NCI-H82 treated with DMSO at 0.1 percent for 48 hours (cell line): ENCODE results near the gene STAG1.
"Not testable (repeated sequence)": the region's sequence is repeated elsewhere in the genome, so short reads cannot be mapped to it uniquely, and the experiment has no call there.

ENCODE experiments used
- DNase-seq: peaks from one replicate; lab custom pipeline; 2025; ENCODE audit not compliant: unreplicated experiment; lab: John Stamatoyannopoulos, UW

STAG1 gene

DNA sequence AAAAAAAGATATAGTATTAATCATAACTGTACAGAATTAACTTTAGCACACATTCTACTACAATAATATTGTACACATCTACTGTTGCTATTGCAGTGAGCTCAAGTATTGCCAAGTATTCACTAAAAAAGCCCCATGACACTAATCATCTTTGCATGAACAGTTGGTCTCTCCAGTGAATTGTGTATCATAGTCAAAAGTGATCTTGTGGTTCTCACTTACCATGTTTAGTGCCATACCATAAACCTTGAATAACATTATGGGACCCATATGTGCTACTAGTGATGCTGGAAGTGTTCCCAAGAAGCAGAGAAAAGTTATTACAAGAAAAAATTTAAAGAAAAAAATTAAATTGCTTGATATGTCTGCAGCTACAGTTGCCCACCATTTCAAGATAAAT is 324.9 kb downstream of the STAG1 start:
- DNase-seq: no peak

DNA sequence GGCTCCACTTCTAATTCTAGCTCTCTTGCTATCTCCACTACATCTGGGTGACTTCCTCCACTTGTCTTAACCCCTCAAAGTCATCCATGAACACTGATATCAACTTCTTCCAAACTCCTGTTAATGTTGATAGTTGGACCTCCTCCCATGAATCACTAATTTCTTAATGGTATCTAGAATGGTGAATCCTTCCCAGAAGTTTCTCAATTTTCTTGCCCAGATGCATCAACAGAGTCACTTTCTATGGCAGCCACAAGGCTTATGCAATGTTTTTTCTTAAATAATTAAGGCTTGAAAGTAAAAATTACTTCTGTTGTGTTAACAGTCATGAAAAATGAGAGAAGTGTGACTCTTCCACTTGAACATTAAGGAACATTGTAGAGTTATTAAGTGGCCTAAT is 337.7 kb downstream of the STAG1 start:
- DNase-seq: no peak

- DNase-seq: no peak
Observed at GRCh38 chr3:136412307-136412706, 339.9 kb downstream of the STAG1 start.

DNA sequence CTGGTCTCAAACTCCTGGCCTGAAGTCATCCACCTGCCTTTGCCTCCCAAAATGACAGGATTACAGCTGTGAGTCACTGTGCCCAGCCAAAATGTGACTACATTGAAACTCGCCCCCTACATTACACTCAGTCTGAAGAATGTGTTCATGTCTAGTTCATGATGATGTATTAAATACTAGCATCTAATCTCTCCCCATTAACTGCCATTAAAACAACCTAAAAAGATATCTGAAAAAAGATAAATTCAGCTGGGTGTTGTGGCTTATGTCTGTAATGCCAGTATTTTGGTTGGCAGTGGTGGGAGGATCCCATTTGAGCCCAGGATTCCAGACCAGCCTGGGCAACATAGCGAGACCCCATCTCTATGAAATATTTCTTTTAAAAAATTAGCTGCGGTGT is 342.6 kb downstream of the STAG1 start:
- DNase-seq: no peak

DNA sequence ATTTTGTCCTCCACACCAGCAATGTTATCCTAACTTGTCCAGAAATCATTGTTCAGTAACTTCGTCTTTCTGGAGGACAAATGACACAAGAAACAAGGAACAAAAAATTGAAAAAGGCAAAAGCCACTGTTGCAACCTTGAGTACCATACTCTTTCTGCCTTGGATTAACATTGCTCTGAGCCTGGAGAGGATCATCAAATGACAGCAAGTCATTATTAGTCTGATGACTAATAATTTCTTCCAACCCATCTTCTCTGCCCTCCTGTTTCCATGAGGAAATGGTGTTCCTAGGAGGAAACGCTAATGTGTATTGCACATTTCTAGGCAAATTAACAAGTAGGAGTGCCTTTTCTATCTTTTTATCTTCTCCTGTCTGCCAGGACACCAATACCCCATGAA is 348.1 kb downstream of the STAG1 start:
- DNase-seq: no peak

DNA sequence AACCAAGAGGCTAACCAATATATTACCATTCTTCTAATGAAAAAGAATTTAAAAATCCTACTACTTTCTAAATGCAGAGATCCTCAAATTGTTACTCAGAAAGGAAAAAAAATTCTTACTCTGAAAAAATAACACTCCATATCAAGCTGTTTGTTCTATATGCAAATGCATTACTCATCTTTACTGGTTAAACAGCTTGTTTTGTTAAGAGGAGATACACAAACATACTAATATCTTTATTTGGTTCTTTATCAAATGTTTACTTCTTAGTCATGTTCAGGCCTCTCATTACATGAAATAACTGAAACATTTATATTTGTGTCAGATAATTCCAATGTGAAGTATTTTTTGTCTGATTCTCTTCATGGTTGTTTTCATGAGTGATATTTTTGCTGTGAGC is 355.3 kb downstream of the STAG1 start:
- DNase-seq: no peak

DNA sequence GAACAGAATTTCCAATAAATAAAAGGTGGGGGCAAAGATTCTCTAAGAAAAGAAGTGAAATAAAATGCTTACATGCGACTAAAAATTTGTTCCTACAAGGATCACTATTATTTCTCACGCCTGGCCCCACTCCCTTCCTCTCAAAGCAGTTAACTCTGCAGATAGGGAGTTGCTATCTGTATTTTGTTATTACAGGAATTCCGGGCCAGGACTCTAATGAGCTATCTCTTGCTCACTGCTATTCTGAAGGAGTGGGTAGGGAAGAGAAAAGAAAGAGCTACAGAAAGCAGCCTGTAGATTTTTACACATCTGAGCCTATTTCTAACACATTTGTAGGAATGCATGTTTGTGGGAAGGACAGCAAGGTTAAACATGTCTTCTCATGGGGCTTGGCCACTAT is 361.6 kb downstream of the STAG1 start:
- no peak for DNase-seq

DNA sequence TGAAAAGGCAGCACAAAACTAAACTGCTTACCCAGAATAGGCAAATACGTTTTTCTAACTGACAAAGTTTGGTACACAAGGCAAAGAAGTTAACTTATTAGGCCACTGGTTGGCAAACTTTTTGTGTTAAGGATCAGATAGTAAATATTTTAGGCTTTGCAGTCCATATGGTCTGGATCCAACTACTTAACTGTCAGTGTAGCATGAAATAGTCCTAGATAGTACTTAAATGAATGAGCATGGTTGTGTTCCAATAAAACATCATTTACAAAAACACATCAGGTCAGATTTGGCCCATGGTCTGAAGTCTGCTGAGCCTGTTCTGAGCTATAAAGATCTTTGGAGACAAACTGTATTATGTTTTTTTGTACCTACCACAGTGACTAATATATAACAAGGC is 365.1 kb downstream of the STAG1 start:
- DNase-seq: no peak

DNA sequence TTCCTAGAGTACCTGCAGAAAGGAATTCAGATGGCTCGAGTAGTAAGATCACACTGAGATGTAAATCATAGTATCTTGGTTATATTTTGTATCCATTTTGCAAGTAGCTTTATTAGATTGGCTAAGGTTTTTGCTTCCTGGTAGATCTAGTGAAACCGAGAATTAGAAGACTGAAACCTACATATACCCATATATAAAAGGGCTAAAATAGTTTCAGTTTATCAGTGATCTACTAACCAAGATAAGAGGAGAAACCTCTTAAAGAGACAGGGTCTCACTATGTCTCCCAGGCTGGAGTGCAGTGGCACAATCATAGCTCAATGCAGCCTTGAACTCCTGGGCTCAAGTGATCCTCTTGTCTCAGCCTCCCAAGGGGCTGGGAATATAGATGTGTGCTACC is 366.7 kb downstream of the STAG1 start:
- DNase-seq: no peak

- no peak for DNase-seq
Observed at GRCh38 chr3:136381051-136381450, 371.1 kb downstream of the STAG1 start.

DNA sequence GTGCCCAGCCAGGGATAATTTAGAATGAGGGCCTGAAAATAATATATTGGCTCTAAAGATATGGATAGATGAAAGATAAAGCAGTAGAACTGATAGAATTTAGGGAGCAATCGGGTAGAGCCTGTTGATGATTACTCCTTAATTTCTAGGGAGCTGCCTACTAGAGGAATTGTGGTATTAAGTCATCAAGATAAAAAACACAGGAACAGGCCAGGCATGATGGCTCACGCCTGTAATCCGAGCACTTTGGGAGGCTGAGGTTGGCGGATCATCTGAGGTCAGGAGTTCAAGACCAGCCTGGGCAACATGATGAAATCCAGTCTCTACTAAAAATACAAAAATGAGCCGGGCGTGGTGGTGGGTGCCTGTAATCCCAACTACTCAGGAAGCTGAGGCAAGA is 371.6 kb downstream of the STAG1 start:
- DNase-seq: no peak

DNA sequence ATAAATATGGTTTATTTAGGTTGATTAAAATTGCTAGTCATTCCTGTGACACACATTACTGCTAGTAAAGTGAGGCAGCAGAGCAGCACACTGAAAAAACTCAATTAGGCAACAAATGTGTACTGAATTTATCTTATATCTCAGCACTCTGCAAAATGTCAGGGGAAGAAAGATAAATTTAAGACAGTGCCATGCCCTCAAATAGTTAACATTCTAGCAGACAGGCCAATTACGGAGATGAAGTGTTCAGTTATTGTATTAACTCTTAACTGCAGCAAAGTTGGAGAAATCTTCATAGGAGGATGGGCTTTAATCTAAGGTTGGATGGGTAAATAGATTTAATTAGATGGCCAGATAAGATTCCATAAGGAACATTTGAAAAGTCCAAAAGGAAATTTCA is 374.2 kb downstream of the STAG1 start:
- no peak for DNase-seq

- DNase-seq: peak; percentile 11
Observed at GRCh38 chr3:136377508-136377907, 374.7 kb downstream of the STAG1 start.

GRCh38 chr3:136375800-136376199 is 376.4 kb downstream of the STAG1 start:
- not testable (repeated sequence) for DNase-seq

- DNase-seq: no peak
Observed at GRCh38 chr3:136366289-136366688, 385.9 kb downstream of the STAG1 start.

DNA sequence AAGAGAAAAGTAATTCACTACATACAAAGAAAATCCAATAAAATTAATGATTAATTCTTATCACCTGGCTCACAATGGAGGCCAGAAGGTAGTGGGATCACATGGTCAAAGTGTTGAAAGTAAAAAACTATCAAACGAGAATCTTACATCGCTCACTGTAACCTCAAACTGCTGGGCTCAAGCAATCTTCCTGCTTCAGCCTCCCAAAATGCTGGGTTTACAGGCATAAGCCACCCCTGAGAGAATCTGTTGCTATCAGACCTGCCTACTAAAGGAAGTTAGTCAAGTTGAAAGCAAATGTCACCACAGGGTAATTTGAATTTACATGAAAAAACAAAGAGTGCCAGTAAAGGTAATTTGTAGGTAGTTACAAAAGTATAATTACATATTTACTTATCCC is 398.7 kb downstream of the STAG1 start:
- DNase-seq: no peak

GRCh38 chr3:136351905-136352304 is 400.3 kb downstream of the STAG1 start:
- no peak for DNase-seq

DNA sequence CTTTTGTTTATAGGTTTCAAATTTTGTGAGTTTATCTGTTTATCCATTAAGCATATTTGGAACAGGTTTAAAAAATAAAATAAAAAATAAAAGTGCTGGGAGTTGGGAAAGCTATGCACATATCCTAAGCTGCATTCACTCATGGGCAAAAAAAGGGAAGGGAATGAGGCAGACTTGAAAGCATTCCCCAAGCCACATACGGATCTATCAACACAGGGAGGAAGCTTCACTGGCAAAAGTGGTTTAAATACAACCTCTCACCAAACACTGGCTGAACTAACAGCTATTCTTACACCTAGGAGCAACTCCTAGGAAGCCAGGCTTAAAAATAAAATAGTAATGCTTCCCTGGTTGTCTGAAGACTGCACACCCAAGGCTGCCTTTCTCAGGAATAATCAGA is 400.8 kb downstream of the STAG1 start:
- DNase-seq: no peak

- DNase-seq: no peak
Observed at GRCh38 chr3:136350557-136350956, 401.6 kb downstream of the STAG1 start.

DNA sequence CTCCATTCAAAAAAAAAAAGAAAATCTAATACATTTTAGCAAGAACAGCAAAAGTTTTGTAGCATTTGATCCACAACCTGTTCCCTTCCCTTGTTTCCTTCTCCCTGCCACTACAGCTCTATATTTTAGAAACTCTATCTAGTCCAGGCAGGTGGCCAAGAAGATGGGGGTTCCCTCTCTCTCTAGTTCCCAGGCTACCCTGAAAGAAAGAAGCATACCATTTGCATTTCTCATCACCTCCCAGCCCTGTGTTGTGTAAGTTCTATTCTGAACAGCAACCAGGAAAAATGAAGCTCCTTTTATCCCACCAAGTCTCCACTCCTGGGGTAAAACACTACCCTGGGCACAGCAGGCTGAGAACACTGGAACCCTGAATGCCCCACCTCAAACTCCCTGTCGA is 402.0 kb downstream of the STAG1 start:
- DNase-seq: no peak

- DNase-seq: no peak
Observed at GRCh38 chr3:136346486-136346885, 405.7 kb downstream of the STAG1 start.

- DNase-seq: no peak
Observed at GRCh38 chr3:136343873-136344555, 408.2 kb downstream of the STAG1 start.

DNA sequence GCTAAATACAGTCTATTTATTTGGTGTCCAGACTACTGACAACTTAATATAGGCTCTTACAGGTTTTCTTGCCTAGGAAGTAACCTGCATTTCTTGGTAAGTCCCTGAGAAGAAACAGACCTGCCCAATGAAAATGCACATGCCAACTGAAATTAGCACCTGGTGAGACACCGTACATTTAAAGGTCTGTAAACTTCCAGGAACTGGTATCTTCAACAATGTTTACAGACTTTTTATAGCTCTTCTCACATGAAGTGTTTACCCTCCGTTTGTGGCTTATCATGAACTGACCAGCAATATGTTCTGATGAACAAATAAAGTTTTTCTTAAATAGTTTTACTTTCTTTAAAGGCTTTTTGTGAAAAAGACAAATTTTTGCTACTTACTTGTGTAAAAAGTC is 408.7 kb downstream of the STAG1 start:
- no peak for DNase-seq
